Neural cell (in vitro differentiated cells): Measurements from ENCODE around the gene CCDC77. TPM values are rescaled to one million over a fixed set of nuclear protein-coding genes. Genes with fewer than 3 reads are reported as not detected.

Experiments used
- H2AFZ ChIP-seq: fragments of 200-600, 300-800 bp; sonication (generic), shearing (Covaris generic); 2 replicates; pipeline ENCODE4 v1.6.0; 2014; ENCODE audit warnings: low read depth, mild to moderate bottlenecking, antibody characterized with exemption, low read length, moderate library complexity
- H3F3A ChIP-seq: fragments of 200-600 bp; shearing (Covaris generic); 2 replicates; pipeline ENCODE4 v1.6.1; 2016; ENCODE audit warnings: mild to moderate bottlenecking, moderate library complexity, mixed read lengths, antibody characterized with exemption, low read length; ENCODE audit not compliant: insufficient read depth, poor library complexity, severe bottlenecking
- H3K27ac ChIP-seq: fragments of 200-600, 300-800 bp; sonication (generic), shearing (Covaris generic); 2 replicates; pipeline ENCODE4 v1.5.1; 2014; ENCODE audit warnings: mild to moderate bottlenecking, low read length, moderate library complexity
- H3K27me3 ChIP-seq: fragments of 300-800, 200-600 bp; sonication (generic), shearing (Covaris generic); 2 replicates; pipeline ENCODE4 v1.6.0; 2014; ENCODE audit warnings: mild to moderate bottlenecking, low read depth, low read length, moderate library complexity; ENCODE audit not compliant: insufficient read depth
- H3K36me3 ChIP-seq: fragments of 300-800, 200-600 bp; sonication (generic), shearing (Covaris generic); 2 replicates; pipeline ENCODE4 v1.5.1; 2014; ENCODE audit warnings: mild to moderate bottlenecking, antibody characterized with exemption, low read length, moderate library complexity; ENCODE audit not compliant: insufficient read depth
- H3K4me2 ChIP-seq: fragments of 300-800, 200-600 bp; sonication (generic), shearing (Covaris generic); 2 replicates; pipeline ENCODE4 v1.6.0; 2014; ENCODE audit warnings: mild to moderate bottlenecking, low read length
- H3K4me3 ChIP-seq: fragments of 300-800, 200-600 bp; sonication (generic), shearing (Covaris generic); 2 replicates; pipeline ENCODE4 v1.5.1; 2014; ENCODE audit warnings: mild to moderate bottlenecking, low read length, moderate library complexity
- H3K79me2 ChIP-seq: fragments of 200-600 bp; shearing (Covaris generic); replicated peaks from 2 replicates; pipeline ENCODE4 v1.6.0; 2014; ENCODE audit warnings: mild to moderate bottlenecking, low read length, moderate library complexity; ENCODE audit not compliant: insufficient read depth
- H3K9ac ChIP-seq: fragments of 300-800, 200-600 bp; sonication (generic), shearing (Covaris generic); 2 replicates; pipeline ENCODE4 v1.6.1; 2016; ENCODE audit warnings: mild to moderate bottlenecking, low read length, mixed read lengths
- H3K9me2 ChIP-seq: fragments of 200-600 bp; shearing (Covaris generic); 2 replicates; pipeline ENCODE4 v1.6.1; 2016; ENCODE audit warnings: mild to moderate bottlenecking, low read length, mixed read lengths; ENCODE audit not compliant: insufficient read depth
- H3K9me3 ChIP-seq: fragments of 200-600, 300-800 bp; sonication (generic), shearing (Covaris generic); 2 replicates; pipeline ENCODE4 v1.6.1; 2016; ENCODE audit warnings: mild to moderate bottlenecking, mixed run types, low read length, moderate library complexity, mixed read lengths
- H4K20me1 ChIP-seq: fragments of 200-600 bp; shearing (Covaris generic); 2 replicates; pipeline ENCODE4 v1.6.1; 2016; ENCODE audit warnings: mild to moderate bottlenecking, mixed run types; ENCODE audit not compliant: insufficient read depth
- CTCF ChIP-seq: fragments of 450-650 bp; IDR thresholded peaks from 2 replicates; pipeline ENCODE4 v1.5.1; 2014; ENCODE audit warnings: antibody characterized with exemption, mild to moderate bottlenecking, moderate library complexity; ENCODE audit not compliant: poor library complexity, severe bottlenecking
- EP300 ChIP-seq: fragments of 450-650 bp; conservative IDR thresholded peaks from 2 replicates; pipeline ENCODE4 v1.6.1; 2014; ENCODE audit warnings: antibody characterized with exemption, mild to moderate bottlenecking, moderate library complexity; ENCODE audit not compliant: poor library complexity, severe bottlenecking
- EZH2 ChIP-seq: fragments of 200-600, 300-800 bp; shearing (Covaris generic), sonication (generic); IDR thresholded peaks from 2 replicates; pipeline ENCODE4 v1.6.1; 2014; ENCODE audit warnings: antibody characterized with exemption, low read length, borderline replicate concordance, mild to moderate bottlenecking; ENCODE audit not compliant: insufficient read depth, poor library complexity, severe bottlenecking
- MXI1 ChIP-seq: fragments of 450-650 bp; conservative IDR thresholded peaks from 2 replicates; pipeline ENCODE4 v1.6.1; 2014; ENCODE audit warnings: antibody characterized with exemption, mild to moderate bottlenecking; ENCODE audit not compliant: poor library complexity, severe bottlenecking
- POLR2AphosphoS5 ChIP-seq: IDR thresholded peaks from 2 replicates; pipeline ENCODE4 v1.6.1; 2012
- RAD21 ChIP-seq: fragments of 450-650 bp; conservative IDR thresholded peaks from 2 replicates; pipeline ENCODE4 v1.6.1; 2014; ENCODE audit warnings: antibody characterized with exemption, mild to moderate bottlenecking, moderate library complexity
- SMC3 ChIP-seq: fragments of 450-650 bp; conservative IDR thresholded peaks from 2 replicates; pipeline ENCODE4 v1.6.1; 2014; ENCODE audit warnings: antibody characterized with exemption, mild to moderate bottlenecking, moderate library complexity; ENCODE audit not compliant: poor library complexity
- TAF1 ChIP-seq: IDR thresholded peaks from 2 replicates; pipeline ENCODE4 v1.6.1; 2012; ENCODE audit warnings: low read depth
- polyA plus RNA-seq: library from polyadenylated mRNA; depleted of rRNA; stranded (reverse); fragments of >200 nt; gene quantifications from 2 replicates; pipeline ENCODE4 v1.2.3, GENCODE V29; 2014
- TF ChIP-seq, protein P1 (sequence below): IDR thresholded peaks from 2 replicates; pipeline ENCODE4 v1.6.1; 2012; ENCODE audit warnings: borderline replicate concordance

The CCDC77 gene
- polyA plus RNA-seq, 1 donor from 2014 or later: 42.9 TPM

DNA sequence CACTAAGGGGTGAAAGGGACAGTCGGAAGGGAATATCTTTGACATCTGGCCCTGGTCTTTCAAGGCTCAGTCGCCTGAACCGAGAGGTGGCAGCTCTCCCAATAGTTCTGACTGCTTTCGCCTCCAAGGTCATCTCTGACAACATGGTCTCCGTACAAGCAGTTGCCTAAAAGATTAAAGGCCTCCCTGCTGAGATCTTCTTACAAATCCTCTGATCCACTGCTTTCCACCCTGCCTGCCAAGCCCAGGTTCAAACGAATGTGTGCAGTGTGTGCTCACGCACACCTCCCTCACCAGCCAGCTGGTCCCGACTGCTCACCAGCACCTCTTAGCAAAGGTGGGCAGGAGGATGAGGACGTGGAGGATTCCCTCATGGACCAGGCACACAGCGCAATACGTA lies 68.7 kb downstream of the CCDC77 start:
- Histone ChIP-seq H2AFZ (no peak overlapping the region), H3K27ac (no peak overlapping the region), H3K27me3 (no peaks in the 10 kb centered on the region), H3K4me3 (no peak overlapping the region), H3K9ac (no peak overlapping the region), H3K9me2 (no peaks in the 10 kb centered on the region), H3K79me2 (no peaks in the 10 kb centered on the region), H3K4me2 (no peak overlapping the region), H3K36me3 (no peaks in the 10 kb centered on the region), H3F3A (no peaks in the 10 kb centered on the region), H4K20me1 (no peaks in the 10 kb centered on the region), H3K9me3 (no peaks in the 10 kb centered on the region)
- TF ChIP-seq CTCF (no peak), EP300 (no peak), SMC3 (no peak), MXI1 (no peak), RAD21 (no peak), TAF1 (no peak), POLR2AphosphoS5 (no peak), EZH2 (no peak)
- TF ChIP-seq, protein P1, sequence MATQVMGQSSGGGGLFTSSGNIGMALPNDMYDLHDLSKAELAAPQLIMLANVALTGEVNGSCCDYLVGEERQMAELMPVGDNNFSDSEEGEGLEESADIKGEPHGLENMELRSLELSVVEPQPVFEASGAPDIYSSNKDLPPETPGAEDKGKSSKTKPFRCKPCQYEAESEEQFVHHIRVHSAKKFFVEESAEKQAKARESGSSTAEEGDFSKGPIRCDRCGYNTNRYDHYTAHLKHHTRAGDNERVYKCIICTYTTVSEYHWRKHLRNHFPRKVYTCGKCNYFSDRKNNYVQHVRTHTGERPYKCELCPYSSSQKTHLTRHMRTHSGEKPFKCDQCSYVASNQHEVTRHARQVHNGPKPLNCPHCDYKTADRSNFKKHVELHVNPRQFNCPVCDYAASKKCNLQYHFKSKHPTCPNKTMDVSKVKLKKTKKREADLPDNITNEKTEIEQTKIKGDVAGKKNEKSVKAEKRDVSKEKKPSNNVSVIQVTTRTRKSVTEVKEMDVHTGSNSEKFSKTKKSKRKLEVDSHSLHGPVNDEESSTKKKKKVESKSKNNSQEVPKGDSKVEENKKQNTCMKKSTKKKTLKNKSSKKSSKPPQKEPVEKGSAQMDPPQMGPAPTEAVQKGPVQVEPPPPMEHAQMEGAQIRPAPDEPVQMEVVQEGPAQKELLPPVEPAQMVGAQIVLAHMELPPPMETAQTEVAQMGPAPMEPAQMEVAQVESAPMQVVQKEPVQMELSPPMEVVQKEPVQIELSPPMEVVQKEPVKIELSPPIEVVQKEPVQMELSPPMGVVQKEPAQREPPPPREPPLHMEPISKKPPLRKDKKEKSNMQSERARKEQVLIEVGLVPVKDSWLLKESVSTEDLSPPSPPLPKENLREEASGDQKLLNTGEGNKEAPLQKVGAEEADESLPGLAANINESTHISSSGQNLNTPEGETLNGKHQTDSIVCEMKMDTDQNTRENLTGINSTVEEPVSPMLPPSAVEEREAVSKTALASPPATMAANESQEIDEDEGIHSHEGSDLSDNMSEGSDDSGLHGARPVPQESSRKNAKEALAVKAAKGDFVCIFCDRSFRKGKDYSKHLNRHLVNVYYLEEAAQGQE: no peak

GRCh38 chr12:473198-473597 lies 71.8 kb downstream of the CCDC77 start:
- no peak overlapping the region for H3K4me2 ChIP-seq
- H3K79me2 ChIP-seq: no peaks in the 10 kb centered on the region
- no peak overlapping the region for H2AFZ ChIP-seq
- no peak overlapping the region for H3K9ac ChIP-seq
- H3K27ac ChIP-seq: no peak overlapping the region
- TF ChIP-seq MXI1 (no peak), EP300 (no peak), POLR2AphosphoS5 (no peak), TAF1 (no peak), RAD21 (no peak), SMC3 (no peak), EZH2 (no peak), CTCF (no peak)
- TF ChIP-seq, protein P1: no peak
- H3F3A ChIP-seq: no peaks in the 10 kb centered on the region
- no peaks in the 10 kb centered on the region for H3K9me3 ChIP-seq
- H4K20me1 ChIP-seq: no peaks in the 10 kb centered on the region
- H3K27me3 ChIP-seq: no peaks in the 10 kb centered on the region
- H3K36me3 ChIP-seq: no peaks in the 10 kb centered on the region
- no peaks in the 10 kb centered on the region for H3K9me2 ChIP-seq
- H3K4me3 ChIP-seq: no peak overlapping the region
